Dedifferentiated amniotic fluid mesenchymal stem cell (primary cell): Measurements from ENCODE around the gene CARMIL3.
A peak's percentile ranks its signal among the peaks of the same experiment; 100 is the strongest.
"Not testable (repeated sequence)": the region's sequence is repeated elsewhere in the genome, so short reads cannot be mapped to it uniquely, and the experiment has no call there.

ENCODE experiments used
- DNase-seq: peaks from one replicate; pipeline ENCODE4 v3.0.0-alpha.2; 2016; ENCODE audit errors: extremely low spot score

Gene CARMIL3

GRCh38 chr14:24095271-24096068 is 43.7 kb downstream of the CARMIL3 start:
- DNase-seq, result peak; percentile 40

GRCh38 chr14:24096545-24097181 is 44.9 kb downstream of the CARMIL3 start:
- DNase-seq, result no peak

- no peak for DNase-seq
These were observed 46.6 kb downstream of the CARMIL3 start for GRCh38 chr14:24098229-24098926.

GRCh38 chr14:24098927-24099813 is 47.4 kb downstream of the CARMIL3 start:
- no peak for DNase-seq

DNA sequence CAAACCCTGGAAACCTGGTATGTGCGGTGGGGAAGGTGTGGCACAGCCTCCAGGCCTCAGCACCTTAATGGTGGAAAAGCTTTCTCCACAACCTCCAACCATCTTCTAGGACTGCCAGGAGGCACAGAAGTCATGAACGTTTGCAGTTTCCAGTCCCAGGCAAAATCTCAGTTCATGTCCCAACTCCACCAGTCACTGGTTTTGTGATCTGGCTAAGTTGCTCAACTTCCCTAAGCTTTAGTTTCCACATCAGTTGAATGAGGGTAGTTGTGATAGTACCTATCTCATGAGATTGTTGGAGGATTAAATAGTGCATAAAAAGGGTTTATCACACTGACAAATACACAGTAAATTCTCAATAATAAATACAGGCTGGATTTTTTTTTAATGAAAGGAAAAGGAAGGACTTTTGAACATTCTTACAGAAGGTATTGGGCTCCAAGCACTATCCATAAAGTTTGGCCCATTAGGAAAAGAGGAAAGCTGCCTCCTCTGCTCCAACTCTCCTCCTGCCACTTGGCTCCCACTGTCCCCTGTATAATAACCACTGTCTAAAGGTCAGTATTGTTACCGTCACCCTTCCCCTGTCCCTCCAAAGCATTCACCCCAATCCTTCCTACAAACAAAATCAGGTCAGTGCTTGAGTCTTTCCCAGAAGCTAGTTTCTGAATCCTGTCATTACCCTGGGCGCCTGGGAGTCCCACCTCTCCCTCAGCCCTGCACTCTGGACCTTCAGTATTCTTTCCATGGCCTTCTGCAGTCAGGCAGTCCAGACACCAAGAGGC is 48.6 kb downstream of the CARMIL3 start:
- no peak for DNase-seq

DNA sequence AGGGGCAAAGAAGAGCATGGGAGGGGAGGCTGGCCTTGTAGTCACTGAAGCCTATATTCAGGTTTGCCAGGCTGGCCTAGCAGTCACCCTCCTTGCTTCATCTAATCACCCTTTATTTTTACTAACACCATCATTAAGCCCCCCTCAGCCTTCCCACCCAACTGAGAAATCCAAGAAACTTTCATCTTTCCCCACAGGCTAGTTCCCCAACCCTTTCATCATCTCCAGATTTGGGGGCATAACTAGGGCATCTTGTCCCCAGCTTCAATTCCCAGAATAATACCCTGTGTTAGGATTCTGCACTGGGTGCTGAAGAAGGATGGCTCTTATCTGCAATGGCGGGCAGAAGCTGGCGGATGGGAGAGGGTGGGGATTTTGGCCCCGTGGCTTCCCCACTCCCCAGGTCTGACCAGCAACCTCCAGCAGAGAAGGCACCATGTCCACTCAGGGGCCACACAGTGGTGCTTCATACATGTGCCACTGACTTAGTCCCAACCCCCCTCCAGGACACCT is 49.2 kb downstream of the CARMIL3 start:
- DNase-seq, result no peak

GRCh38 chr14:24102357-24103048 is 50.7 kb downstream of the CARMIL3 start:
- no peak for DNase-seq

DNA sequence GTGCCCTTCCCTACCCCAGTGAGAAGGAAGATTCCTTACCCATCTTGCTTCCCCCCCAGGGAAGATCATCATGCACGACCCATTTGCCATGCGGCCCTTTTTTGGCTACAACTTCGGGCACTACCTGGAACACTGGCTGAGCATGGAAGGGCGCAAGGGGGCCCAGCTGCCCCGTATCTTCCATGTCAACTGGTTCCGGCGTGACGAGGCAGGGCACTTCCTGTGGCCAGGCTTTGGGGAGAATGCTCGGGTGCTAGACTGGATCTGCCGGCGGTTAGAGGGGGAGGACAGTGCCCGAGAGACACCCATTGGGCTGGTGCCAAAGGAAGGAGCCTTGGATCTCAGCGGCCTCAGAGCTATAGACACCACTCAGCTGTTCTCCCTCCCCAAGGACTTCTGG is 51.6 kb downstream of the CARMIL3 start:
- no peak for DNase-seq

- DNase-seq, result not testable (repeated sequence)
These were observed 53.9 kb downstream of the CARMIL3 start for GRCh38 chr14:24105609-24106239.

- no peak for DNase-seq
These were observed 55.0 kb downstream of the CARMIL3 start for GRCh38 chr14:24106672-24107271.

- DNase-seq, result no peak
These were observed 56.6 kb downstream of the CARMIL3 start for GRCh38 chr14:24108336-24108874.

- DNase-seq, result no peak
These were observed 58.3 kb downstream of the CARMIL3 start for GRCh38 chr14:24110060-24110459.

- no peak for DNase-seq
These were observed 58.7 kb downstream of the CARMIL3 start for GRCh38 chr14:24110523-24110922.

DNA sequence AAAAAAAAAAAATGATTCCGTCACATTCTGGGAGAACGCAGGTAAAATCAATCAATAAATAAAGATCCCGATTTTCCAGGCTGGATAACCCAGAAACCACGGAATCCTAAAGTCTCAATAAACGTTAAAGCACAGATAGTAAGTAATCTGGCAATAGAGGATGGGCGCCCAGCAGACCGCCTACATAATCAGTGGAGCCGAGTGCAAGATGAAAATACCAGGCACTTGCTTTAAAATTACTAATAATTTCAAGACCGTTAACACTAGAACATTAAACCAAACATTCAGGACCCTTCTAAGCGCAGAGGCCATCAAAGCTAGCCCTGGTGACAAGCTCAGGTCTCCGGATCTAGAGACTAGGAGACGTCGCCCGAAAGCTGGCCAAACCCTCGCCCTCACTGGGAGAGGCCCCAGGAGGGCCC is 61.6 kb downstream of the CARMIL3 start:
- DNase-seq, result no peak

DNA sequence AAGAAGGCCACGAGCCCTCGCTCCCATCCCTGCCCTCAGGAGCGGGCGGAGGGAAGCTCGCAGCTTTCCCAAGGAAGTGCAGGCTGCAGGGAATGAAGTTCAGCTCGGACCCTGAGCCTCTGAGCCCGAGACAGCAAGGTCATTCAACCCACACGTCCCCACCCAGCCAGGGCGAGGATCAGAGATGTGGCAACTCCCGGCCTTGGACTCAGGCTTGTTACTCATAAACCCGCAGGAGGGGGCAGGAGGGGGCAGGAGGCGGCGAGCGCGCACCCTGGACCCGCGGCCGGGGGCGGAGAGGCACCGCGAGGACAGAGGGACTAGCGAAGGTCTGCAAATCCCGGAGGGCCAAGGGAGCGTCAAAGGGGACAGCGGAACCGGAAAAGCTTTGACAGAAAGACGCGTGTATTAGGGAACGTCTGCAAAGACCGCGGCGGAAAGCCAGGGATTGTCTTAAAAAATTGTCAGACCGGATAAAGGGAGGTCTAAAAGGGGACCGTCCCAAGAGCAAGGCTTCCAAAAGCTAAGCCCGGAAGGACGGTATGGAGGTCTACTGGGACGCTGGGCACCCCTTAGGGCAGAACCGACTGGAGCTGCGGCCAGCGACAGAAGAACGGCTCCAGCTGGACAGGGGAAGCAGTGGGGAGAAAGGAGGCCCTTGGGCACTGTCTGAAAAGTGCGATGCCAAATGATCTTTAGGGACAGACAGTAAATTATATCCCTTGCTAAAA is 62.2 kb downstream of the CARMIL3 start:
- peak; percentile 69 for DNase-seq

DNA sequence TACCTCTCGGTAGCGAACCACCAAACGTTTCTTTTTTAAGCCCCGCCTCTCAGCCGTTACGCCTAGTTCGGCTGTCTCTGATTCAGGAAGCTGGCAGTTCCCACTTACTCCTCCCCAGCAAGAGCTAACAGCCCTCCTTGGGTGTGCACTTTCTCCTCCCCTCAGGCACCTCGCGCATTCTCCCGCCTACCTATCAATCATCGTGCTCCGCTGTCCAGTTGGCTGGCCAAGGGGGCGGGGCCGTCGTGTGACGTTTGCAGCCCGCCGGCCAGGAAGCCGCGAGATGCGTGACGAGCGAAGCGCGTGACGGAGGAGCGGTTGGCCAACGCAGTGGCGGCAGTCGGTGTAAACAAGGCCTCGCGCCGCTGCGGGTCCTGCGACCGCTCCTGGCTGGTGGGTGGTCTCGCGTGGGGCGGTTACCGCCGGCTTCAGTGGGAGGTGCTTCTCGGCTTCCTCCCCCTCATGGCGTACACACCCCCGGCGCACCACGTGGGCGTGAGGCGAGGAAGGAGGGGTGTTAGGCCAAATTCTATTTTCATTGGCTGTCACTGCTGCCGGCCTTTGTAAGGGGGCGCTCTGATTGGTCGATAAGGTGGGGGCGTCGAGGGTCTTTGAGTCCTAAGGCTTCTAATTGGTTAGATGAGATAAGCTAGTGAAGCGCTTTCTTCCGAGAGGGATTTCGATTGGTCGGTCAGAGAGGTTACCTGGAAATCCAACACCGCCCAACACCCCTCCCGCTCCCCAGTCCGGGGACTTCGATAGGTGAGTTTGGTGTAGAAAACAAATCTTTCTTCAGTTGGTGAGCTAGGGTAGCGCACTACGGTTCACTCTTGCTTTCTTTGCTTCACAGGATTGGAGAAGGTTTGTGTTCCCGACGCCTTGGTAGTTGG is 63.0 kb downstream of the CARMIL3 start, which contains the start of the genes DCAF11 and NRL:
DCAF11 (plus strand) TSS at position 246 of the 890 bp plus-strand sequence. CDS start 818 bp downstream, outside the sequence.
NRL (minus strand) TSS at position 418 of the 890 bp plus-strand sequence. CDS start 32,101 bp downstream, outside the sequence.
- DNase-seq, result peak; percentile 100
